GM19193 (cell line): ENCODE results near the gene NVL.

Source experiments
- POLR2A ChIP-seq: IDR thresholded peaks from 4 replicates; pipeline ENCODE4 v1.6.1; 2011; ENCODE audit not compliant: insufficient read depth, insufficient read length; ENCODE audit errors: extremely low read depth

The NVL gene

GRCh38 chr1:224219011-224219611 is 110.9 kb downstream of the NVL start:
- no peak for TF ChIP-seq POLR2A

GRCh38 chr1:224217655-224218623 is 112.0 kb downstream of the NVL start:
- TF ChIP-seq POLR2A, result no peak

GRCh38 chr1:224216382-224216781 is 113.6 kb downstream of the NVL start:
- TF ChIP-seq POLR2A, result no peak

DNA sequence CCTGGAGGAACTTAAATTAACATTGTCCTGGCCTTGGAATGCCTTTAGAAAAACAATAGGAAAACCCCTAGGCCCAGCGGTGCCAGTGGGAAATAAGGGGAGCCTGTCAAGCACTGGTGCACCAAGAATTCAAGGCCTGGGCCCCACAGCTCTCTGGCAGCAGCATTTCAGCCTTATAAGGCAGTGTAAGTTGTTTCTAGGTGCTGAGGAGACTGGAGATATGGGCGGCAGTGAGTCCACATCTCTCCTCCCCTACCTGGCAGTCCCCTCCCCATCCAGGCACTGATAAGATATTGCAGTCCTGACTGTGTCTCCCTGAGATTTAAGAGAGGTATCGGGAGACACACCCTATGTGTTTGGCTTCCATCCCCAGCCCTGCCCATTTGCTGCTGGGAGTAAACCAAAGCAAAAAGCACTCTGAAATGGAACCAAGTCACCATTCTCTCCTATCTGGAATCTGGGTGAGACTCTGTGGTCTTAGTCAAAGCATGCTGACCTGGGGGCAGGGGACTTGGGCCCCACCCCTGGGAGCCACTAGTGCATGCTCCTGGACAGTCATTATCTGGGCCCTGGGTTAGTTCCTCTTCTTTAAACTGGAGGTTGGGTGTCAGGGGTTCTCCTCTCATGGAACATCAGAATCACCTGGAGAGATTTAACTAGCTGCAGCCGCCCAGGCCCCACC is 116.4 kb downstream of the NVL start:
- no peak for TF ChIP-seq POLR2A

DNA sequence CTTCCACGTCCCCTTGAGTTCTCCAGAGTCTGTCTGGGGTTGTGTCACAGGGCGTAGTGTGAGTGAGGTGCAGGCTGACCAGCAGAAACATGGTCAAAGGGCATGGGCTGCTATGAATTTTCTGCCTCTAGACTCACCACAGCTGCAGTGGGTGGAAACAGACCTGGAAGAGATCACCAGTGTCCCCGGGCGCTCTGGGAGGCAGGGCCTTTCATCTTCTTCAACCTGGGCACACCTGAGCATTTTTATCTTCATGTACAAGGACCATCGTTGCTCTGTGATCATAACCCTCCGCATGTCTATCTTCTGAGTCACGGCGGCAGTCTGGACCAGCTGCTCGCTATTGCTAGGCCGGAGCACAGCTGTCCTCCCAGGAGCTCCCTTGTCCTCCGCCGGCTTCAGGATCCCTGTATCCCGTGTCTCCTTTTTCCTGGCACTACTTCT is 117.3 kb downstream of the NVL start:
- TF ChIP-seq POLR2A, result no peak

DNA sequence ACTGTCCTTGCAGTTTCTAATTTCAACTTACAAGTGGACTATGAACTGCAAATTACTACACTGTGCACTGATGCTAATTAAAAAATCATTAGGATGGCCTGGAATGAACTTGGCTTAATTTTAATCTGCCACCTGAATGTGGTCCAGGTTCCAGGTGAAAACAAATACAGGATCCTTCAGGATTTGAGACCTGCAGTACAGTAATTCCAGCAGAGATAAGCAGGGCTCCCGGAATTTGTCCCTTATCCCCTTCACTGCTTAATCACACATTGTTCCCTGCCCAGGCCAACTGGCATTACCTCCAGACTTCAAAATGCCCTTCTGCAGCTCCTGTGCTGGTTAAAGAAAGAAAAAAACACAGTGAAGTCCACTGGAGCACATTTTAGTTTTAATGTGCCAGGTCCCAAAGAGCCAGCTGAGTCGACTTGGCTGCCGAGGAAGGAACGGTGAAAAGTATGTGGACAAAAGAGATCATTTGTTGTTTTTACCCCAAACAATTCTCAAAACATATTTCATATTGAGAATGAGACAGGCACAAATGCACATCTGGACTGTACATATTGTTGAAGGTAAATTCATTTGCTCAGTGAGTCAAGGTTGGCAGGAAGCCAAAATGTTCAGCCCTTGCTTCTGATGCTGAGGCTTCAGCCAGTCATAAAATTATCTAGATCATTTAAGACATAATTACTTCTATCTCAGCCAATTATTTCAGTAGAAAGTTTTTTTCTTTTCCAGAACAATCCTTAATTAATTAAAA is 118.6 kb downstream of the NVL start:
- no peak for TF ChIP-seq POLR2A

GRCh38 chr1:224205438-224205840 is 124.5 kb downstream of the NVL start:
- TF ChIP-seq POLR2A, result no peak

DNA sequence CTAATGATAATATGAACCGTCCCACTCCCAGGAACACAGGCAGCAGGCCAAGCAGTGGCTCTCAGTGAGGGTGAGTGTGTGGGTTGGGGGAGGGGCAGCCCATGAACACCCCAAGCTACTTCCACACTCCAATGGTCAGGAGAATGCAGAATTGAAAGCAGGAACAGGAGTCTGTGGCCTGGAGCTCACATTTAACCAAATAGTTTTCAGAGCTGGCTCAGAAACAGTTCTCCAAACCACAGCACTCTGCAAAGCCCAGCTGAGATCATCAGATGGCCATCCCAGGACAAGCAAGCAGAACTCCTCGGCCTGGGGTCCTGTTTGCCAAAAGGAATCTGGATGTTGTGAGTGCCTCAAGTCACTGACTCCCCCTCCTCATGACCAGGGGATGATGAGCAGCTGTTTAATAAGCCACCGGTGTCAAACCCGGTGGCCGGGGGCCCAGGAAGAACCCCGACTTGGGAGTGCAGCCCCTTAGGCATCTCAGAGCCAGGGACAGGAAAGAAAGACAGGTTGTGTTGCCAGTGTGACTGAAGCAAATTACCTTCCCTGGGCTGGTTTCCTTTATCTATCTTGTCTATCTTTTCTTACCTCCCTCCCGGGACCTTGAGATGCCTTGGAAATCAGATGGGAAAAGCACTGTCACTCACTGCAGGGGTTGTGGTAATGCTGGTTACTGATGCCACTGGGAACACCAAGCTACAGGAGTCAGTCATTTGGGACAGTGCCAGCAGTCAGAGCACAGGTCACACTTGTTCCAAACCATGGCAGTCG is 126.5 kb downstream of the NVL start:
- TF ChIP-seq POLR2A, result no peak

DNA sequence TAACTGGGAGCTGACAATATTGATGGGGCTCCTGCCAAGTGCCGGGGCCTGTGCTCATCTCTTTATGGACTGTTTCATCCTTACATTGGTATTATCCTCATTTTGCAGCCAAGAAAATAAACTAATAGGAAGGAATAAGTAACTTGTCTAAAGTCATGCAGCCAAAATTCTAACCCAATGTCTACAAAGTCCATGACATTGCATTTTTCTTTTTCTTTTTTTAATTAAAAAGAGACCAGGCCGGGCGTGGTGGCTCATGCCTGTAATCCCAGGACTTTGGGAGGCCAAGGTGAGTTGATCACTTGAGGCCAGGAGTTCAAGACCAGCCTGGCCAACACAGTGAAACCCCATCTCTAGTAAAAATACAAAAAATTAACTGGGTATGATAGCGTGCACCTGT is 128.1 kb downstream of the NVL start:
- no peak for TF ChIP-seq POLR2A

DNA sequence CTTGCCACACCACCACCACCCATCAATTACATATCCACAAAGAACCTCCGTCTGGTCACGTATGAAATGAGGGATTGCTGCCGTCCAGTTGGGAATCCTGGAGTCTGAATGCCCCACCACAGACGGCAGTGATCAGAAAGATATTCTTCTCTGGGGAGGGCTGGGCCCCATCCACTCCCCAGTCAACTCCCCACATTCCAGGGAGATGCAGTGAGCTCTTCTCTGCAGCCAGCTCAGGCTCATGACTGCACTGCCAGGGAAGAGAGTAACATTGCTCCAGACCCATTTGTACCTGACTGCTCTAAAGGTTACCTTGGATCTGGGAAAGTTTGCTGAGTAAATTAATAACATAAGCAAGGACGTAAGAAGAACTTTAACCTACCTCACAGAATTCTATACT is 128.6 kb downstream of the NVL start:
- no peak for TF ChIP-seq POLR2A

DNA sequence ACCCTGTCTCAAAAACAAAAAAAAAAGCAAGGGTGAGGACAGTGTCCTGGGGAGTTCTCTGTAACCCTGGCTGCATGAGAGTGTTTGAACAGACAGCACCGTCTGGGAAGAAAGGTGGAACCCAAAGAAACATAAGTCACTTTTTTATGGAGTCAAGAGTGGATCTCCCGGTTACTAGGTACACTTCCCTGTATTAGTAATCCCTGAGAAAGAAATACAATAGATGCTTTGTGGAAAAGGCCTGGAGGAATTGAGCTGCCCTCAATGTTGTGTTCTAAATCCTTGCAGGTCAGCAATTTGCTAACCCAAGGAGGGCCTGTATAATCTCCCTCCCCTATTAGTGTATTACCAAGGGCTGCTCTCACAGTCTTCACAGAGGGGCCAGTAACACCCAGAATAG is 130.3 kb downstream of the NVL start:
- no peak for TF ChIP-seq POLR2A

- no peak for TF ChIP-seq POLR2A
Observed at GRCh38 chr1:224198572-224198971, 131.4 kb downstream of the NVL start.

- TF ChIP-seq POLR2A, result no peak
Observed at GRCh38 chr1:224196813-224197600, 133.0 kb downstream of the NVL start.
